22Rv1 (cell line): ENCODE measurements around the gene NFKBIA.

ENCODE experiments used
- H3K27ac ChIP-seq: fragments of 450-650 bp; 2 replicates; pipeline ENCODE4 v1.5.1; 2017
- CTCF ChIP-seq: fragments of 450-650 bp; IDR thresholded peaks from 2 replicates; pipeline ENCODE4 v1.5.1; 2017; ENCODE audit warnings: mild to moderate bottlenecking
- ZFX ChIP-seq: fragments of 450-650 bp; IDR thresholded peaks from 2 replicates; pipeline ENCODE4 v1.6.1; 2017; ENCODE audit warnings: antibody characterized with exemption, borderline replicate concordance

Gene NFKBIA

GRCh38 chr14:35433826-35434225 lies 29.3 kb upstream of the NFKBIA start:
- TF ChIP-seq ZFX = no peak
- no peak for TF ChIP-seq CTCF
- H3K27ac ChIP-seq = no peak overlapping the region

GRCh38 chr14:35430459-35431199 lies 26.1 kb upstream of the NFKBIA start:
- TF ChIP-seq CTCF = no peak
- TF ChIP-seq ZFX = no peak
- H3K27ac ChIP-seq = no peak overlapping the region

- TF ChIP-seq ZFX (no peak), CTCF (no peak)
- no peak overlapping the region for H3K27ac ChIP-seq
These were observed 25.4 kb upstream of the NFKBIA start for GRCh38 chr14:35429951-35430350.

DNA sequence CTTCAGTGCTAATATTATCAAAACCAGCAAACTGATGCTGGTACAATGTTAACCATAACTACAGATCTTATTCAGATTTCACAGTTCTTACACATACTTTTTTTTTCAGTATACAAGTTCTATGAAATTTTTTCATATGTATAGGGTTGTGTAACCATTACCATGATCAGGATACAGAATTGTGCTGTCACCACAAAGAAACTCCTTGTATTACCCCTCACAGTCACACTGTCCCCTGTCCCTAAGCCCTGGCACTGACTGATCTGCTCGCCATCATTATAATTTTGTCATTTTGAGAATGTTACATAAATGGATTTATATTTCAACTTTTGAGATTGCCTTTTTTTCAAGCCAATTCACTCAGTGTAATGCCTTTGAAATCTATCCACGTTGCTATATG lies 21.3 kb upstream of the NFKBIA start:
- no peak for TF ChIP-seq CTCF
- TF ChIP-seq ZFX = no peak
- H3K27ac ChIP-seq = no peak overlapping the region

DNA sequence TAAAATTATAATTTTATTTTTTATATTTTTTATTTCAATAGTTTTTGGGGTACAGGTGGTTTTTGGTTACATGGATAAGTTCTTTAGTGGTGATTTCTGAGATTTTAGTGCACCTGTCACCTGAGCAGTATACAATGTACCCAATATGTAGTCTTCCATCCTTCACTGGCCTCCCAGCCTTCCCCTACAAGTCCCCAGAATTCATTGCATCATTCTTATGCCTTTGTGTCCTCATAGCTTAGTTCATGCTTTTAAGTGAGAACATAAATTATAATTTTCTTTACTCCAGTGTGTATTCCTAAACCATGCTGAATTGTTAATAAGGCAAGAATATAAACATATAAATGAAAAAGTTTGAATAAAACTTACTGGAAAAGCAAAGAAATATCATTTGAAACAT lies 19.1 kb upstream of the NFKBIA start:
- no peak for TF ChIP-seq ZFX
- H3K27ac ChIP-seq = no peak overlapping the region

- no peak overlapping the region for H3K27ac ChIP-seq
These were observed 15.7 kb upstream of the NFKBIA start for GRCh38 chr14:35420036-35420811.

GRCh38 chr14:35419429-35419841 lies 14.9 kb upstream of the NFKBIA start:
- no peak overlapping the region for H3K27ac ChIP-seq
- no peak for TF ChIP-seq CTCF
- no peak for TF ChIP-seq ZFX

More at GRCh38 chr14:35420036-35420811, 15.7 kb upstream of the NFKBIA start:
- TF ChIP-seq ZFX = no peak

DNA sequence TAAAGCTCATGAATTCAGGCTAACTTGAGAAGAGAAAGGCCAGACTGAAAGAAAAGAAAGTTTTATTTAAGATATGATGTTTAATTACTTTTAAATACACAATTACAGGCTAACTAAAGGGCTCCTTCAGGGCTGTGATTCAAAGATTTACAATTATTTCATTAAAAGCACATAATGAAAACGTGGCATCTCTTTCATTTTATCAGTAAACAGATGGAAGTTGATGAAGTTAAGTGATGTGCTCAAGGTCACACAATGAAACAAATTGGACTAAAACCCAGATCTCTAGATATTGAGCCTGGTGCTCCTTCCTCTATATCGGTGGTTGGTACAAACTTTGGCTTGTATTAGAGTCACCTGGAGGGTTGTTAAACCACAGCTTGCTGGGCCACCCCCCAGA lies 13.5 kb upstream of the NFKBIA start:
- H3K27ac ChIP-seq = no peak overlapping the region
- TF ChIP-seq CTCF (no peak), ZFX (no peak)
